ENCODE measurements around the gene SFSWAP.

DNA sequence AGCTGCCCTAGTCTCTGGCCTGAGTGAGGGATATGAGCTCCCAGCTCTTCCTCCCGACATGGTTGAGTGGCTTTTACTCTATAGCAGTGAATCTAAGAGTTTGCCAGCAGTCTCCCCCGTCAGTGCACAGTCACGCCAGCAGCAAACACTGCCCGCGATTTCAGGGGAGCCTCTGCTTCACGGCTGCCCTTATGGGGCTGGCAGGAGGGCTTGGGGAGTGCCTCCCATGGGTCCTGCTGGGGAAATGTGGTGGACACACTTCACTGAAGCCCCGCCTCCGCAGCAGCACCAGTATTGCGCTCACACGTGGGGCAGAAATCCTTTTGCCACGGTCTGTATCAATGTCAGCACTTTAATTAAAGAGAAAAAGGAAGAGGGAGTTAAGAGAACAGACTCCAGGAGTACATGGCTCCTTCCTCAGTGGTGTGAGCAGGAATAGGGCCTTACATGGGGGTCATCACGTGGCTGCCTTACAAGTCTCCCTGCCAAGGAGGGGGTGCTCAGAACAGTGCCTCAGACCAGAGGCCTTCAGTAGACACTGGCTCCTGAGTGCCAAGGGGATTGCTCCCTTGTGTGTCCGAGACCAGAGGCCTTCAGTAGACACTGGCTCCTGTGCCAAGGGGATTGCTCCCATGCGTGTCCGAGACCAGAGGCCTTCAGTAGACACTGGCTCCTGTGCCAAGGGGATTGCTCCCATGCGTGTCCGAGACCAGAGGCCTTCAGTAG lies 55.7 kb downstream of the SFSWAP start:
- no peak for TF ChIP-seq CTCF (IDR thresholded peaks at IDR 0.05)
- no peak for TF ChIP-seq POLR2A (IDR thresholded peaks at IDR 0.05)
